Osteocyte (in vitro differentiated cells): ENCODE measurements around the gene CCDC68. TPM values are rescaled to one million over a fixed set of nuclear protein-coding genes. Genes with fewer than 3 reads are reported as not detected.

ENCODE experiments used
- DNase-seq: peaks from one replicate; pipeline ENCODE4 v3.0.0; 2021; ENCODE audit warnings: mixed read lengths; ENCODE audit not compliant: unreplicated experiment; ENCODE audit errors: extremely low spot score
- H3K27ac Mint-ChIP-seq: one replicate; pipeline ENCODE4 v1.8.0; 2021; ENCODE audit warnings: mild to moderate bottlenecking, mixed read lengths; ENCODE audit not compliant: unreplicated experiment
- H3K27me3 Mint-ChIP-seq: one replicate; pipeline ENCODE4 v1.8.0; 2021; ENCODE audit warnings: mixed read lengths; ENCODE audit not compliant: unreplicated experiment
- H3K36me3 Mint-ChIP-seq: one replicate; pipeline ENCODE4 v1.8.0; 2021; ENCODE audit warnings: mixed read lengths; ENCODE audit not compliant: unreplicated experiment
- H3K4me1 Mint-ChIP-seq: one replicate; pipeline ENCODE4 v1.8.0; 2021; ENCODE audit warnings: mixed read lengths; ENCODE audit not compliant: unreplicated experiment
- H3K4me3 Mint-ChIP-seq: one replicate; pipeline ENCODE4 v1.8.0; 2021; ENCODE audit warnings: mild to moderate bottlenecking, moderate library complexity, mixed read lengths; ENCODE audit not compliant: unreplicated experiment
- H3K9me3 Mint-ChIP-seq: one replicate; pipeline ENCODE4 v1.8.0; 2021; ENCODE audit warnings: mixed read lengths; ENCODE audit not compliant: unreplicated experiment
- total RNA-seq: library from RNA; stranded (reverse); gene quantifications from 2 replicates; pipeline ENCODE4 v1.2.1, GENCODE V29; 2021
- TF ChIP-seq, protein P1 (sequence below): fragments of 200-600 bp; sonication (generic); IDR thresholded peaks from 2 replicates; pipeline ENCODE4 v1.5.0; 2021; ENCODE audit warnings: antibody characterized with exemption, mild to moderate bottlenecking, moderate library complexity

Gene CCDC68
- total RNA-seq, 1 donor from 2014 or later, result not detected

DNA sequence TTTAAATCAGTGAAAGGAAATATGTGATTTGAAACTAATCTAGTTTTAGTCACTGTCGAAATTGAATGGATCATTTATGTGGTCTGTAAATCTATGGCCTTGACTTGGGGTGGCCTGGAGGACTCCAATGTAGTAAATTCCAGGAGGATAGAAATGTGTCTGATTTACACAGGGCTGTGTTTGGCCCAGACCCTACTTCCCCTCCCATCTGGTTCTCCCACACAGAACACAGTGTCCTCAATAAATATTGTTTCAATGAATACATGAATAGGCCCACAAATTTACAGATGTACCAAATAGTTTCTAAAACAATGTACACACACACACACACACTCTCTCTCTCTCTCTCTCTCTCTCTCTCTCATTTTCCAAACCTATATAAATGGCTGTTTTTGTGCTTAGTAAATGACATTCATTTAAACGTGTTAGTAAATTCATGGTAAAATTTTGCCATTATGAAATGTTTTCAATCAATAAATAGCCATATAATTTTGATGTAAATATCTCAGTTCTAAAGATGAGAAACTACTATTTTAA, 1.9 kb downstream of the CCDC68 start:
- TF ChIP-seq, protein P1, sequence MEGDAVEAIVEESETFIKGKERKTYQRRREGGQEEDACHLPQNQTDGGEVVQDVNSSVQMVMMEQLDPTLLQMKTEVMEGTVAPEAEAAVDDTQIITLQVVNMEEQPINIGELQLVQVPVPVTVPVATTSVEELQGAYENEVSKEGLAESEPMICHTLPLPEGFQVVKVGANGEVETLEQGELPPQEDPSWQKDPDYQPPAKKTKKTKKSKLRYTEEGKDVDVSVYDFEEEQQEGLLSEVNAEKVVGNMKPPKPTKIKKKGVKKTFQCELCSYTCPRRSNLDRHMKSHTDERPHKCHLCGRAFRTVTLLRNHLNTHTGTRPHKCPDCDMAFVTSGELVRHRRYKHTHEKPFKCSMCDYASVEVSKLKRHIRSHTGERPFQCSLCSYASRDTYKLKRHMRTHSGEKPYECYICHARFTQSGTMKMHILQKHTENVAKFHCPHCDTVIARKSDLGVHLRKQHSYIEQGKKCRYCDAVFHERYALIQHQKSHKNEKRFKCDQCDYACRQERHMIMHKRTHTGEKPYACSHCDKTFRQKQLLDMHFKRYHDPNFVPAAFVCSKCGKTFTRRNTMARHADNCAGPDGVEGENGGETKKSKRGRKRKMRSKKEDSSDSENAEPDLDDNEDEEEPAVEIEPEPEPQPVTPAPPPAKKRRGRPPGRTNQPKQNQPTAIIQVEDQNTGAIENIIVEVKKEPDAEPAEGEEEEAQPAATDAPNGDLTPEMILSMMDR, result no peak
- no peaks in the 10 kb centered on the region for H3K9me3 Mint-ChIP-seq
- H3K4me3 Mint-ChIP-seq, result no peak overlapping the region
- H3K27me3 Mint-ChIP-seq, result peaks cover 2% of the 10 kb centered on the region
- peak overlapping the region; percentile 61 for H3K27ac Mint-ChIP-seq
- H3K36me3 Mint-ChIP-seq, result no peaks in the 10 kb centered on the region
- peaks cover 24% of the 10 kb centered on the region for H3K4me1 Mint-ChIP-seq
- no peak for DNase-seq

DNA sequence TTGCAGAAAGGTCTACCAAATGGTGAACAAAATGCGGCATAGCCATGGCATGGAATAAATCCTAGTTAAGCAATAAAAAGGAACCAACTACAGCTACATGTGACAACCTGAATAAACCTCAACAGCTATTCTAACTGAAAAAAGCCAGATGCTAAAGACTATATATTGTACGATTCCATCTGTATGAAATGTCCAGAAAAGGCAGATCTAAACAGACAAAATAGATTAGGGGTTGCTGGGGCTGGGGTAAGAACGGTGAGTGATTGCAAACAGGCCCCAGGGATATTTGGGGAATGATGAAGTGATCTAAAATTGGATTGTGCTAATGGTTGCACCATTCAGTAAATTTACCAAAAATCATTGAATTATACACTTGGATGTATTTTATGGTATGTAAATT, 2.8 kb downstream of the CCDC68 start:
- Mint-ChIP-seq H3K27ac (no peak overlapping the region), H3K9me3 (no peaks in the 10 kb centered on the region), H3K36me3 (no peaks in the 10 kb centered on the region), H3K4me1 (peaks cover 24% of the 10 kb centered on the region), H3K27me3 (peaks cover 3% of the 10 kb centered on the region), H3K4me3 (no peak overlapping the region)
- TF ChIP-seq, protein P1, result no peak
- no peak for DNase-seq

DNA sequence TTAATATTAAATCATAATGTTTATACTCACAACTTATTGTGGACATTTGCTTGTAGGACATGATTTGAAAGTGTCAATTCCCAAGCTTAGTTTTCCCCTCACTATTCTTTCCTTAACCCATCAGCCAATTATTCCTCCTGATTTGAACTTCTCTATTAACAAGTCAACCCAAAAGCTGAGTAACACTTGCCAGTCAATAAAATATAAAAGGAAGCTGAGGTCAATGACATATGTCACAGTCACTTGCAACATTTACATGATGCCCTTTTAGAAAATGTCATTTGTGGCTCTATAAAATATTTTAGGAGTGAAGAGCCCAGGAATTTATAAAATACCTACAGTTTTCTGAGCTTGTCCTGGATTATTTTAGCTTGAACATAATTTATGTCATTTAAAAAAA, 7.2 kb downstream of the CCDC68 start:
- Mint-ChIP-seq H3K4me1 (peaks cover 5% of the 10 kb centered on the region), H3K27ac (no peak overlapping the region), H3K4me3 (no peak overlapping the region), H3K27me3 (peaks cover 22% of the 10 kb centered on the region), H3K9me3 (no peaks in the 10 kb centered on the region), H3K36me3 (no peaks in the 10 kb centered on the region)
- TF ChIP-seq, protein P1, result no peak
- DNase-seq, result no peak

DNA sequence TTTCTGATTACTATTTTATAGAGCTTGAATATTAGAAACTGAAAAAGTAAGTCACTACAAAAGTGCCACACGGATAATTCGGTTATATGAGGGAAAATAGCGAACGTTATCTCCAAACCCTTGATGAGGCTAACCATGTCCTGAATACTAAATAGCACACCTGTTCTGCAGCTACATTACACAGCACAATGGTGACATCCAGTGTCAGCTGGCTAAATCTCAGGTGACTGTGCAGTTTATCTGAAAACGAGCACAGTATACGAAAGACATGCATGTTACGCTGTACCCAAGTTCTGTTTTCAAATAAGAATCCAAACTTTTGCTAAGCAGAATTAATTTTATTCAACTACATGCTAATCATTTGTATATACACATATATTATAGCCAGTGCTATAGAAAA, 9.0 kb downstream of the CCDC68 start:
- Mint-ChIP-seq H3K4me1 (peaks cover 15% of the 10 kb centered on the region), H3K9me3 (no peaks in the 10 kb centered on the region), H3K27ac (no peak overlapping the region), H3K27me3 (peaks cover 22% of the 10 kb centered on the region), H3K4me3 (no peak overlapping the region), H3K36me3 (no peaks in the 10 kb centered on the region)
- DNase-seq, result no peak
- TF ChIP-seq, protein P1, result no peak

DNA sequence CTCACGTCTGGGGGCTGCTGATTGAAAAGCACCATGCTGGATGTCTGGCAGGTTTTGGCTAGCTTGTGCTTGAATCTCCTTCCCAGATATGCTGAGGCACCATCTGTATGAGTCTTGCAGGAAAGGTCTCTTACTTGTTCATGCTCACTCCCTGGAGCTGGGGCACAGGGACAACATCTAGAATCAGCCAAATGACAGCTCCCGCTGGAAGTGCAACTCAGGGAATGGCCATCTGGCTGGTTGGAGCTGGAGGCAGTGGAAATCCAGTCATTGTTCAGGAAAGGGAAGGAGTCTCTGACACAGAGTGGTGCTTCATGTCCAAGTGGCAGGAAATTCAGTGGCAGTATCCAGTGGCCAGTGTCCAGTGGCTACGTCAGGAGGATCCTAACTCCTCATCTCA, 9.7 kb downstream of the CCDC68 start:
- Mint-ChIP-seq H3K4me1 (peaks cover 15% of the 10 kb centered on the region), H3K9me3 (no peaks in the 10 kb centered on the region), H3K27ac (no peak overlapping the region), H3K4me3 (no peak overlapping the region), H3K27me3 (peaks cover 21% of the 10 kb centered on the region), H3K36me3 (no peaks in the 10 kb centered on the region)
- TF ChIP-seq, protein P1, result no peak
- no peak for DNase-seq
